Aorta (tissue), 5 donors: ENCODE data around the gene BCLAF1. TPM values are rescaled to one million over a fixed set of nuclear protein-coding genes. Genes with fewer than 3 reads are reported as not detected.
"Not testable (repeated sequence)": the region's sequence is repeated elsewhere in the genome, so short reads cannot be mapped to it uniquely, and the experiment has no call there.

ENCODE experiments used
- ATAC-seq: fragments of 200-7000 bp; cut with Tn5 transposase; one replicate; pipeline ENCODE4 v1.9.1; 2022; ENCODE audit warnings: moderate library complexity; ENCODE audit not compliant: low FRiP score
- DNase-seq, 2 donors: peaks; one replicate each; pipeline ENCODE4 v3.0.0-alpha.2; 2020
- H3K27ac ChIP-seq, 2 donors: one replicate each; pipeline ENCODE4 v1.5.1; 2013; ENCODE audit warnings: low read length in 2 of 2, mild to moderate bottlenecking in 2 of 2, moderate library complexity in 2 of 2, control low read depth in 1 of 2, inconsistent platforms in 1 of 2, low read depth in 1 of 2
- H3K27me3 ChIP-seq, 2 donors: one replicate each; pipeline ENCODE4 v1.6.1; 2013; ENCODE audit warnings: control low read depth in 1 of 2, low read length in 1 of 2, mild to moderate bottlenecking in 1 of 2, moderate library complexity in 1 of 2; ENCODE audit not compliant: insufficient read depth in 2 of 2, control insufficient read depth in 1 of 2
- H3K36me3 ChIP-seq, 2 donors: one replicate each; pipeline ENCODE4 v1.6.1; 2013; ENCODE audit warnings: control low read depth in 1 of 2, low read length in 1 of 2, mild to moderate bottlenecking in 1 of 2; ENCODE audit not compliant: insufficient read depth in 2 of 2, control insufficient read depth in 1 of 2
- H3K4me1 ChIP-seq, 2 donors: one replicate each; pipeline ENCODE4 v1.6.1; 2013; ENCODE audit warnings: low read length in 2 of 2, control low read depth in 1 of 2, mild to moderate bottlenecking in 1 of 2, moderate library complexity in 1 of 2; ENCODE audit not compliant: insufficient read depth in 2 of 2, control insufficient read depth in 1 of 2
- H3K4me3 ChIP-seq, 2 donors: one replicate each; pipeline ENCODE4 v1.5.1; 2013; ENCODE audit warnings: low read length in 2 of 2, control low read depth in 1 of 2, mild to moderate bottlenecking in 1 of 2
- H3K9me3 ChIP-seq: one replicate; pipeline ENCODE4 v1.6.1; 2013; ENCODE audit warnings: mild to moderate bottlenecking, low read length; ENCODE audit not compliant: control insufficient read depth
- WGBS, 2 donors: extraction: QIAGEN DNeasy Blood & Tissue Kit; methylation state at CpG; one replicate each; pipeline ENCODE4 v1.1.7; 2013; 5-methylcytosine and 5-hydroxymethylcytosine counted together
- intact Hi-C, 2 donors: fragments of 100-400 bp; cut with DNase I; formaldehyde crosslinking; loops; one replicate each; pipeline versions ENCODE4 v1.14.2 to v1.15.0; 2022
- polyA plus RNA-seq, 2 donors: library from polyadenylated mRNA; stranded (reverse); fragments of 200-250 nt; gene quantifications; one replicate each; pipeline ENCODE4 v1.2.3, GENCODE V29; 2013
- total RNA-seq, 2 donors: library from RNA; stranded (reverse); fragmentation: NEBNext Ultra II Directional; extraction: Animal tissue kit (Norgen Biotek cat#: 25700); gene quantifications; one replicate each; pipeline ENCODE4 v1.2.1, GENCODE V29; 2021
- donor health status: healthy with polysubstance abuse.
- donor health status: Bipolar disorder and iron deficiency.
- donor health status: DM: no; HTN: no; CAD: no.
- donor health status: DM: no; HTN: no; CAD: no.
- donor health status: DM: yes; HTN: yes; CAD: no.

The BCLAF1 gene
- total and polyA plus RNA-seq, 4 donors, result 15.3 to 134 (median 82.1) TPM

DNA sequence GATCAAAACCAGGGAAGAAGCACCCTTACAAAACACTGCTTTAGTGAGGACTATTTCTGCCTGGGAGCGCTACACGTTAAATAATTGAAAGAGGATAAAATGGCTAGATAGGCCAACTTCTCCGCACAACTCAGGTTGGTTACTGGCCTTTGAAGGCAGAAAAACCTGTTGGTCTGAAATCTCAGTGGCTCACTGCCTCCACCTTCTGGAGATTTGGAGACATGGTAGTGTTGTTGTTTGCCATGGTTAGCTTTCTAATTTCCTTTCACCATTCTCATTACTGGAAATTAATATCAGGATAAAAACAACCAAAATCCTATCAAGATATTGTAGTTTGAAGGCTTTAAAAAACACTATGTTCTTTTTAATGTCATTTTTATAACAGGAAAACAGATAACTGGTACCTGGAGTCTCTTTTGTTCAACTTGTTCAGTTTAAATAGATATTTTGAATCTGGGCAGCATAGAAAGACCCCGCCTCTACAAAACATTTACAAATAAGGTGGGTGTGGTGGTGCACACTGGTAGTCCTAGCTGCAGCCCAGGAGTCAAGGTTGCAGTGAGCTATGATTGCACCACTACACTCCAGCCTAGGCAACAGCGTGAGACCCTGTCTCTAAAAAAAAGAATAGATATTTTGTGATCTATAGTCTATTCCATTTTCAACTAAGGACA, 27.5 kb upstream of the BCLAF1 start:
- 34 to 40% methylated on average over 5 of the region's 5 CpGs for whole genome bisulfite sequencing, 2 donors
- Histone ChIP-seq H3K36me3 (no peaks in the 10 kb centered on the region), H3K27me3 (no peaks in the 10 kb centered on the region), H3K4me3 (no peak overlapping the region), H3K27ac (no peak overlapping the region), H3K4me1 (peaks cover 0 to 2% of the 10 kb centered on the region in 2 donors), H3K9me3 (no peaks in the 10 kb centered on the region)
- intact Hi-C loops, result no loop called here
- DNase-seq (no peak), ATAC-seq (peak; percentile 52)

DNA sequence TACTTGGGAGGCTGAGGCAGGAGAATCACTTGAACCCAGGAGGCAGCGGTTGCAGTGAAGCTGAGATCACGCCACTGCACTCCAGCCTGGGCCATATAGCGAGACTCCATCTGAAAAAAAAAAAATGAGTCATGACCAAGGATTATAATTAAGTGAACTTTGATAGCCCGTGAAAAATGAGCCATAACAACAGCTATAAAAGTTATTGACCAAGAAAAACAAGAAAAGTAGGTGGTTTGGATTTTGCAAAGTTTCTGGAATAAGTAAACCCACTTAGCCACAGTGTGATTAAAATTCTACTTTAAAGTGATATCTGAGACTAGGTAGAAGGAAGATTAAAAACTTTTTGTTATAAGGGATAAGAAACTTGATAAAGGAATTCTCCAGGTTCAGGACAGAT, 25.9 kb upstream of the BCLAF1 start:
- H3K27ac ChIP-seq, result no peak overlapping the region
- DNase-seq, result no peak
- H3K27me3 ChIP-seq, result no peaks in the 10 kb centered on the region
- H3K36me3 ChIP-seq, result no peaks in the 10 kb centered on the region
- intact Hi-C loops, result no loop called here
- peaks cover 0 to 2% of the 10 kb centered on the region in 2 donors for H3K4me1 ChIP-seq
- no peak overlapping the region for H3K4me3 ChIP-seq
- no peaks in the 10 kb centered on the region for H3K9me3 ChIP-seq
- 80 to 81% methylated on average over 4 of the region's 4 CpGs for WGBS, 2 donors
- no peak for ATAC-seq

DNA sequence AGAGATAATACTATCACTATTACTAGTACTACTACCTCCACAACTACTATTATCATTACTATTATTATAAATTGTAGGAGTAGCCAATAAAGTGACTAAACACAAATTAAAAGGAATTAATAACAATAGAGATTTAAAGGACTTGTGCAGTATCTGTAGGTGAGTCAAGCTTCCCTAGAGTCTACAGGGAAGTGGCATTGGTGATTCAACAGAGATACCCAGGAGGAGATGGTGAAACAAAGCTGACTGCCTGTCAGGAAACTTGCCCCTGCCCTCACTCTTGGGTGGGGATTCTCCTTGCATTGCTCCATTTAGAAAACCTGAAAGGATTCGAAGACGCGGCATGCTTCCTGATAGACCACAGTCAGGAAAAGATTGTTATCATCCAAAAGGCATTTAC, 23.3 kb upstream of the BCLAF1 start:
- Histone ChIP-seq H3K4me3 (no peak overlapping the region), H3K9me3 (no peaks in the 10 kb centered on the region), H3K27me3 (no peaks in the 10 kb centered on the region), H3K4me1 (peaks cover 0 to 2% of the 10 kb centered on the region in 2 donors), H3K27ac (no peak overlapping the region), H3K36me3 (no peaks in the 10 kb centered on the region)
- intact Hi-C loops, result no loop called here
- WGBS, 2 donors, result 88 to 92% methylated on average over 3 of the region's 3 CpGs
- ATAC-seq (no peak), DNase-seq (no peak)

GRCh38 chr6:136309729-136310311, 20.2 kb upstream of the BCLAF1 start:
- Histone ChIP-seq H3K9me3 (no peaks in the 10 kb centered on the region), H3K4me3 (no peak overlapping the region), H3K27ac (no peak overlapping the region), H3K4me1 (no peaks in the 10 kb centered on the region), H3K27me3 (no peaks in the 10 kb centered on the region), H3K36me3 (no peaks in the 10 kb centered on the region)
- intact Hi-C loops, result no loop called here
- DNase-seq (no peak), ATAC-seq (no peak)
- WGBS, 2 donors, result 86 to 94% methylated on average over 1 of the region's 1 CpG

- H3K4me1 ChIP-seq, result no peaks in the 10 kb centered on the region
- WGBS, 2 donors, result 61 to 98% methylated on average over 3 of the region's 3 CpGs
- ATAC-seq, result no peak
- DNase-seq, result no peak
- no peak overlapping the region for H3K4me3 ChIP-seq
- intact Hi-C loops, result no loop called here
- no peak overlapping the region for H3K27ac ChIP-seq
- peaks cover 0 to 2% of the 10 kb centered on the region in 2 donors for H3K27me3 ChIP-seq
- H3K9me3 ChIP-seq, result no peaks in the 10 kb centered on the region
- no peaks in the 10 kb centered on the region for H3K36me3 ChIP-seq
These were observed 19.5 kb upstream of the BCLAF1 start for GRCh38 chr6:136309171-136309570.

DNA sequence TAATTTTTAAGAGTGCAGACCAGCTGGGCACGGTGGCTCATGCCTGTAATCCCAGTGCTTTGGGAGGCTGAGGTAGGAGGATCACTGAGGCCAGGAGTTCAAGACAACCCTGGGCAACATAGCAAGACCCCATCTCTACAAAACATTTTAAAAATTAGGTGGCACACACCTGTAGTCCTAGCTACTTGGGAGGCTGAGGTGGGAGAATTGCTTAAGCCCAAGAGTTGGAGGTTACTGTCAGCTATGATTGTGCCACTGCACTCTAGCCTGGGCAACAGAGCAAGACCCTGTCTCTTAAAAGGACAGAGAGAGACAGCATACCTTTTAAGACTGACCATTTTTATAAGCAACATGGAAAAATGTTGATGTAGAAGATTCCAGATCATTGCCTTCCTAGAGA, 18.8 kb upstream of the BCLAF1 start:
- H3K27me3 ChIP-seq, H3K4me1 ChIP-seq, intact Hi-C loops, ATAC-seq, DNase-seq, H3K9me3 ChIP-seq, H3K36me3 ChIP-seq, H3K4me3 ChIP-seq, H3K27ac ChIP-seq: not testable (repeated sequence)
- WGBS, 2 donors, result 86 to 90% methylated on average over 1 of the region's 1 CpG

GRCh38 chr6:136307351-136307750, 17.7 kb upstream of the BCLAF1 start:
- no peak for DNase-seq
- Histone ChIP-seq H3K36me3 (no peaks in the 10 kb centered on the region), H3K4me3 (no peak overlapping the region), H3K4me1 (no peaks in the 10 kb centered on the region), H3K27me3 (peaks cover 0 to 4% of the 10 kb centered on the region in 2 donors), H3K27ac (no peak overlapping the region), H3K9me3 (no peaks in the 10 kb centered on the region)
- no peak for ATAC-seq
- intact Hi-C loops, result no loop called here

DNA sequence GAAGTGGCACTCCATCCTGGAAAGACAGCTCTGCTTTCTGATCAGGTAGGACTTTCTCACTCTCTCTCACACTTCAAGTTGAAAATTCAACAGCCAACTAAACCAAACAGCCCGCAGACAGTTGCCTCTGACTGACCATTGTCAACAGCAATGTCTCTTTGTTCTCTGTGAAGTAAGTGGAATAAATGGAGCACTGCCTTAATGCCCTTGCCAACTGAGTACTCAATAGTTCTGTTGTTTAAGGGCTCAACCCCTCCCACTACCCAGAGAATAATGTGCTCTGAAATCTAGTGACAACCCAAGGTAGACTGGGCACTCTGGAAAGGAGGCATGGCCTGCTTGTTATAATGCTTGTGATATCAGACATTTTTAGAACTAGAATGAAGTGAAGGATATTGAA, 16.8 kb upstream of the BCLAF1 start:
- H3K27me3 ChIP-seq, result peaks cover 0 to 4% of the 10 kb centered on the region in 2 donors
- no peaks in the 10 kb centered on the region for H3K36me3 ChIP-seq
- no peaks in the 10 kb centered on the region for H3K9me3 ChIP-seq
- H3K27ac ChIP-seq, result no peak overlapping the region
- no peak overlapping the region for H3K4me3 ChIP-seq
- DNase-seq (no peak), ATAC-seq (no peak)
- H3K4me1 ChIP-seq, result no peaks in the 10 kb centered on the region
- intact Hi-C loops, result no loop called here
- 76 to 93% methylated on average over 1 of the region's 1 CpG for WGBS, 2 donors

DNA sequence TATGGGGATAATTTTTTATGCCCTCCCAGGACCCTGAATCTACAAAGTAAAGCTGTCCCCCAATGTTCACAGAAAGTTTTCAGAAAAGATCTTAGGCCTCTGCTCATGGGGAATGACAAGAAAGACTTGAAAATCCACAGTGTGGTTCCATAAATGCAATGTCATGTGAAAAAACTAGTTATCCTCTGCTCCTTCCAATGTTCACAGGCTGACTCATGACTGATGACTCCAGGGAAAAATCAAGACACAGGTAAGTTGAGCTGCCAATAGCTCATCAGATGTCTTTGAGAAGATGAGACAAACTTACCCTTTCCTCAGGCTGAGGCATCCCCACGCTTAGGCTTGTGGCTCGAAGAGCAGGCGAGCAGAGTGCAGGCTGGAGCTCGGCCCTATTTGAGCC, 14.8 kb upstream of the BCLAF1 start:
- Histone ChIP-seq H3K27ac (no peak overlapping the region), H3K4me3 (no peak overlapping the region), H3K9me3 (no peaks in the 10 kb centered on the region), H3K36me3 (no peaks in the 10 kb centered on the region), H3K4me1 (no peaks in the 10 kb centered on the region), H3K27me3 (peaks cover 0 to 4% of the 10 kb centered on the region in 2 donors)
- no peak for ATAC-seq
- intact Hi-C loops, result no loop called here
- no peak for DNase-seq
- 93 to 99% methylated on average over 4 of the region's 4 CpGs for WGBS, 2 donors
